ENCODE data around the gene PRIMA1. TPM values are rescaled to one million over a fixed set of nuclear protein-coding genes. Genes with fewer than 3 reads are reported as not detected.

The PRIMA1 gene
- polyA plus RNA-seq, 3 donors: not detected

GRCh38 chr14:93700928-93701327 lies 87.4 kb downstream of the PRIMA1 start:
- intact Hi-C loops (cut with micrococcal nuclease): no loop called here
- H3K4me1 ChIP-seq (ENCODE audit: control insufficient read depth in 1 of 2, insufficient read depth in 2 of 2, low read length in 2 of 2): no peaks in the 10 kb centered on the region
- DNase-seq: no peak
- H3K4me3 ChIP-seq (replicated peaks in 1 of 3; ENCODE audit: low read depth in 2 of 3, low read length in 3 of 3): no peak overlapping the region
- peaks cover 0 to 12% (median 8%) of the 10 kb centered on the region in 3 donors for H3K27me3 Mint-ChIP-seq (ENCODE audit: low read depth in 3 of 3)
- H3K9ac ChIP-seq (ENCODE audit: insufficient read depth, low read length, poor library complexity, severe bottlenecking): no peak overlapping the region
- H3K36me3 Mint-ChIP-seq: no peaks in the 10 kb centered on the region
- H3K4me3 Mint-ChIP-seq: no peak overlapping the region
- no peaks in the 10 kb centered on the region for H3K36me3 ChIP-seq (replicated peaks in 1 of 2; ENCODE audit: control insufficient read depth in 1 of 2, insufficient read depth in 2 of 2, low read length in 2 of 2)
- no peak overlapping the region for H3K27ac Mint-ChIP-seq
- no peaks in the 10 kb centered on the region for H3K27me3 ChIP-seq (ENCODE audit: control insufficient read depth in 2 of 2, insufficient read depth in 2 of 2, low read length in 2 of 2)
- no peak overlapping the region for H2AFZ ChIP-seq (ENCODE audit: insufficient read depth, low read depth, low read length, poor library complexity, severe bottlenecking)
- H3K27ac ChIP-seq (ENCODE audit: low read depth in 1 of 2, low read length in 2 of 2): no peak overlapping the region
- no peaks in the 10 kb centered on the region for H4K20me1 ChIP-seq (ENCODE audit: insufficient read depth, low read length)
- TF ChIP-seq, protein P1, sequence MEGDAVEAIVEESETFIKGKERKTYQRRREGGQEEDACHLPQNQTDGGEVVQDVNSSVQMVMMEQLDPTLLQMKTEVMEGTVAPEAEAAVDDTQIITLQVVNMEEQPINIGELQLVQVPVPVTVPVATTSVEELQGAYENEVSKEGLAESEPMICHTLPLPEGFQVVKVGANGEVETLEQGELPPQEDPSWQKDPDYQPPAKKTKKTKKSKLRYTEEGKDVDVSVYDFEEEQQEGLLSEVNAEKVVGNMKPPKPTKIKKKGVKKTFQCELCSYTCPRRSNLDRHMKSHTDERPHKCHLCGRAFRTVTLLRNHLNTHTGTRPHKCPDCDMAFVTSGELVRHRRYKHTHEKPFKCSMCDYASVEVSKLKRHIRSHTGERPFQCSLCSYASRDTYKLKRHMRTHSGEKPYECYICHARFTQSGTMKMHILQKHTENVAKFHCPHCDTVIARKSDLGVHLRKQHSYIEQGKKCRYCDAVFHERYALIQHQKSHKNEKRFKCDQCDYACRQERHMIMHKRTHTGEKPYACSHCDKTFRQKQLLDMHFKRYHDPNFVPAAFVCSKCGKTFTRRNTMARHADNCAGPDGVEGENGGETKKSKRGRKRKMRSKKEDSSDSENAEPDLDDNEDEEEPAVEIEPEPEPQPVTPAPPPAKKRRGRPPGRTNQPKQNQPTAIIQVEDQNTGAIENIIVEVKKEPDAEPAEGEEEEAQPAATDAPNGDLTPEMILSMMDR (IDR thresholded peaks at IDR 0.05): no peak
- H3K9me3 ChIP-seq (replicated peaks in 1 of 2; ENCODE audit: control insufficient read depth in 1 of 2, insufficient read depth in 1 of 2, low read length in 2 of 2): peaks cover 0 to 4% of the 10 kb centered on the region in 2 donors
- H3K79me2 ChIP-seq (ENCODE audit: insufficient read depth, low read length): no peaks in the 10 kb centered on the region
- H3K9me3 Mint-ChIP-seq: peaks cover 9 to 19% (median 13%) of the 10 kb centered on the region in 7 donors
- no peaks in the 10 kb centered on the region for H3K4me1 Mint-ChIP-seq
- no peak overlapping the region for H3K4me2 ChIP-seq (replicated peaks; ENCODE audit: extremely low read depth, low read length, poor library complexity, severe bottlenecking)

DNA sequence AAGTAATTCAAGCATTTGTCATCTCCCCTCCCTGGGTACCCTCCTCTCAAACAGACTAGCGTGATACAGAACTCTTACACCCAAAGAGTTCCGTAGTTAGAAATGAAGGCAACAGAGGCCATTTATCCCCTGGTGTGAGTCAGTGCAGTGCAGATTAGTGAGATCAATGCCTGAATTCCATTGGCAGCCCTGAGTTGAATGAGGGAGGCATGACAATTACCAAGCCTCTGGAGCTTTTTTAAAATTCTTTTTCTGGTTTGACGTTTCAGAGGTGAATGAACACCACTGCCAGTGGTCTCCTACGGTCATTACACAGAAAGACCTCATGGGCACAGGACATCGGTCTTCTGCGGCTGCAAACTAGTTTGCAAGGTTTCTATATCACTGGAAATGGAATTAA lies 94.4 kb downstream of the PRIMA1 start:
- no peak overlapping the region for H3K4me2 ChIP-seq (replicated peaks; ENCODE audit: extremely low read depth, low read length, poor library complexity, severe bottlenecking)

More for the DNA sequence above, 94.4 kb downstream of the PRIMA1 start:
- Mint-ChIP-seq H3K4me1 (no peaks in the 10 kb centered on the region), H3K27ac (no peak overlapping the region), H3K4me3 (no peak overlapping the region), H3K9me3 (peaks cover 0 to 9% (median 9%) of the 10 kb centered on the region in 7 donors), H3K27me3 (ENCODE audit: low read depth in 3 of 3) (peaks cover 4 to 13% (median 11%) of the 10 kb centered on the region in 3 donors), H3K36me3 (no peaks in the 10 kb centered on the region)
- Histone ChIP-seq H3K9ac (ENCODE audit: insufficient read depth, low read length, poor library complexity, severe bottlenecking) (no peak overlapping the region), H3K79me2 (ENCODE audit: insufficient read depth, low read length) (no peaks in the 10 kb centered on the region), H3K4me1 (ENCODE audit: control insufficient read depth in 1 of 2, insufficient read depth in 2 of 2, low read length in 2 of 2) (no peaks in the 10 kb centered on the region), H4K20me1 (ENCODE audit: insufficient read depth, low read length) (no peaks in the 10 kb centered on the region), H3K4me3 (replicated peaks in 1 of 3; ENCODE audit: low read depth in 2 of 3, low read length in 3 of 3) (no peak overlapping the region), H2AFZ (ENCODE audit: insufficient read depth, low read depth, low read length, poor library complexity, severe bottlenecking) (no peak overlapping the region), H3K27ac (ENCODE audit: low read depth in 1 of 2, low read length in 2 of 2) (no peak overlapping the region), H3K36me3 (replicated peaks in 1 of 2; ENCODE audit: control insufficient read depth in 1 of 2, insufficient read depth in 2 of 2, low read length in 2 of 2) (no peaks in the 10 kb centered on the region), H3K27me3 (ENCODE audit: control insufficient read depth in 2 of 2, insufficient read depth in 2 of 2, low read length in 2 of 2) (no peaks in the 10 kb centered on the region), H3K9me3 (replicated peaks in 1 of 2; ENCODE audit: control insufficient read depth in 1 of 2, insufficient read depth in 1 of 2, low read length in 2 of 2) (peaks cover 0 to 4% of the 10 kb centered on the region in 2 donors)
- WGBS (ENCODE audit: insufficient coverage): 100% methylated on average over 1 of the region's 6 CpGs
- DNase-seq: no peak
- TF ChIP-seq, protein P1 (IDR thresholded peaks at IDR 0.05): no peak
- intact Hi-C loops (cut with micrococcal nuclease): no loop called here
